Activated CD4-positive, alpha-beta T cell treated with anti-CD3 and anti-CD28 coated beads, Interleukin-2, amount 50 U/mL, for 24 hours (primary cell): Measurements from ENCODE around the gene TOMM20L.
A peak's percentile ranks its signal among the peaks of the same experiment; 100 is the strongest.

Source experiments
- DNase-seq, 2 donors: peaks; one replicate each; pipeline ENCODE4 v3.0.0-alpha.2; 2020; ENCODE audit warnings: low read depth in 1 of 2, low spot score in 1 of 2

Gene TOMM20L

GRCh38 chr14:58426670-58427280 lies 31.0 kb downstream of the TOMM20L start:
- peak; percentile 46 for DNase-seq

GRCh38 chr14:58427281-58428117 lies 31.8 kb downstream of the TOMM20L start, which contains the start of the genes KIAA0586 and TIMM9:
TSS of gene KIAA0586 (plus strand) at chr14:58427719. CDS start at chr14:58428265, 546 bp downstream.
TSS of gene TIMM9 (minus strand) at chr14:58427531. CDS start at chr14:58411945, 15,586 bp downstream.
- peak; percentile 86 to 96 for DNase-seq

GRCh38 chr14:58428118-58428683 lies 32.5 kb downstream of the TOMM20L start:
- DNase-seq, result no peak

GRCh38 chr14:58430156-58430555 lies 34.4 kb downstream of the TOMM20L start:
- peak in 1 of 2 donors; percentile 23 for DNase-seq

- DNase-seq, result no peak
Measured at GRCh38 chr14:58439476-58439875, 43.7 kb downstream of the TOMM20L start.

- DNase-seq, result no peak
Measured at GRCh38 chr14:58444627-58445026, 48.9 kb downstream of the TOMM20L start.

- DNase-seq, result no peak
Measured at GRCh38 chr14:58455593-58456265, 60.0 kb downstream of the TOMM20L start.
